OCI-LY1 (cell line): ENCODE measurements around the gene GAGE12F.
"Not testable (repeated sequence)": the region's sequence is repeated elsewhere in the genome, so short reads cannot be mapped to it uniquely, and the experiment has no call there.

Experiments
- CTCF ChIP-seq: fragments of 200-600 bp; sonication (generic), shearing (Covaris generic); IDR thresholded peaks from 2 replicates; pipeline ENCODE4 v1.5.1; 2017; ENCODE audit warnings: mild to moderate bottlenecking, antibody characterized with exemption, low read length, moderate library complexity, mixed read lengths
- EZH2 ChIP-seq: fragments of 200-600 bp; sonication (generic), shearing (Covaris generic); IDR thresholded peaks from 2 replicates; pipeline ENCODE4 v1.8.0; 2017; ENCODE audit warnings: borderline replicate concordance, mixed run types, mild to moderate bottlenecking, antibody characterized with exemption, low read length, moderate library complexity, mixed read lengths

DNA sequence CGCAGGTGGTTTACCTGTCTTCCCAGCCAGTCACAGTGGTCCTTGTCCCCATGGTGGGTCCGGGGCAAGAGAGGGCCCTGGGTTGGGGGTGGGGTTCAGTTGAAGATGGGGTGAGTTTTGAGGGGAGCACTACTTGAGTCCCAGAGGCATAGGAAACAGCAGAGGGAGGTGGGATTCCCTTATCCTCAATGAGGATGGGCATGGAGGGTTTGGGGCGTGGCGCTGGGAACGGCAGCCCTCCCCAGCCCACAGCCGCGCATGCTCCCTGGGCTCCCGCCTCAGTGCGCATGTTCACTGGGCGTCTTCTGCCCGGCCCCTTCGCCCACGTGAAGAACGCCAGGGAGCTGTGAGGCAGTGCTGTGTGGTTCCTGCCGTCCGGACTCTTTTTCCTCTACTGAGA lies 28.6 kb downstream of the GAGE12F start, which contains the start of gene GAGE2A:
- TF ChIP-seq CTCF, EZH2: not testable (repeated sequence)
